PFSK-1 (cell line): Measurements from ENCODE around the gene CBLN1.

Source experiments
- FOXP2 ChIP-seq: optimal IDR thresholded peaks from 2 replicates; pipeline ENCODE3; 2011; ENCODE audit warnings: borderline replicate concordance, control low read depth, inconsistent platforms; ENCODE audit not compliant: insufficient read depth; ENCODE audit errors: extremely low read length, extremely low read depth
- POLR2AphosphoS5 ChIP-seq: IDR thresholded peaks from 2 replicates; pipeline ENCODE4 v1.6.1; 2012; ENCODE audit warnings: low read depth, mild to moderate bottlenecking, control low read depth, low read length, moderate library complexity
- SIN3A ChIP-seq: IDR thresholded peaks from 2 replicates; pipeline ENCODE4 v1.6.1; 2012; ENCODE audit warnings: mild to moderate bottlenecking, low read length, moderate library complexity, borderline replicate concordance; ENCODE audit not compliant: insufficient read depth
- TF ChIP-seq, protein P1 (sequence below), 2 experiments: IDR thresholded peaks; 2 replicates each; pipeline versions ENCODE4 v1.6.1 to v1.8.0; 2011 to 2012; ENCODE audit warnings: low read depth in 2 of 2, low read length in 2 of 2, control low read depth in 1 of 2, inconsistent platforms in 1 of 2, mild to moderate bottlenecking in 1 of 2, moderate library complexity in 1 of 2; ENCODE audit not compliant: insufficient read depth in 1 of 2

- no peak for TF ChIP-seq POLR2AphosphoS5
- TF ChIP-seq, protein P1, sequence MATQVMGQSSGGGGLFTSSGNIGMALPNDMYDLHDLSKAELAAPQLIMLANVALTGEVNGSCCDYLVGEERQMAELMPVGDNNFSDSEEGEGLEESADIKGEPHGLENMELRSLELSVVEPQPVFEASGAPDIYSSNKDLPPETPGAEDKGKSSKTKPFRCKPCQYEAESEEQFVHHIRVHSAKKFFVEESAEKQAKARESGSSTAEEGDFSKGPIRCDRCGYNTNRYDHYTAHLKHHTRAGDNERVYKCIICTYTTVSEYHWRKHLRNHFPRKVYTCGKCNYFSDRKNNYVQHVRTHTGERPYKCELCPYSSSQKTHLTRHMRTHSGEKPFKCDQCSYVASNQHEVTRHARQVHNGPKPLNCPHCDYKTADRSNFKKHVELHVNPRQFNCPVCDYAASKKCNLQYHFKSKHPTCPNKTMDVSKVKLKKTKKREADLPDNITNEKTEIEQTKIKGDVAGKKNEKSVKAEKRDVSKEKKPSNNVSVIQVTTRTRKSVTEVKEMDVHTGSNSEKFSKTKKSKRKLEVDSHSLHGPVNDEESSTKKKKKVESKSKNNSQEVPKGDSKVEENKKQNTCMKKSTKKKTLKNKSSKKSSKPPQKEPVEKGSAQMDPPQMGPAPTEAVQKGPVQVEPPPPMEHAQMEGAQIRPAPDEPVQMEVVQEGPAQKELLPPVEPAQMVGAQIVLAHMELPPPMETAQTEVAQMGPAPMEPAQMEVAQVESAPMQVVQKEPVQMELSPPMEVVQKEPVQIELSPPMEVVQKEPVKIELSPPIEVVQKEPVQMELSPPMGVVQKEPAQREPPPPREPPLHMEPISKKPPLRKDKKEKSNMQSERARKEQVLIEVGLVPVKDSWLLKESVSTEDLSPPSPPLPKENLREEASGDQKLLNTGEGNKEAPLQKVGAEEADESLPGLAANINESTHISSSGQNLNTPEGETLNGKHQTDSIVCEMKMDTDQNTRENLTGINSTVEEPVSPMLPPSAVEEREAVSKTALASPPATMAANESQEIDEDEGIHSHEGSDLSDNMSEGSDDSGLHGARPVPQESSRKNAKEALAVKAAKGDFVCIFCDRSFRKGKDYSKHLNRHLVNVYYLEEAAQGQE (IDR thresholded peaks at IDR 0.05; ENCODE audit: insufficient read depth in 1 of 2, low read depth in 2 of 2, low read length in 2 of 2): no peak
- TF ChIP-seq SIN3A: no peak
- no peak for TF ChIP-seq FOXP2
Observed at GRCh38 chr16:49250689-49251088, 30.9 kb downstream of the CBLN1 start.
